NCI-H82 (cell line): ENCODE measurements around the gene IGFBP6.
A peak's percentile ranks its signal among the peaks of the same experiment; 100 is the strongest.
"Not testable (repeated sequence)": the region's sequence is repeated elsewhere in the genome, so short reads cannot be mapped to it uniquely, and the experiment has no call there.

ENCODE experiments used
- DNase-seq: peaks from one replicate; lab custom pipeline; 2025; lab: John Stamatoyannopoulos, UW

The IGFBP6 gene

GRCh38 chr12:53096759-53097158 lies 708 bp upstream of the IGFBP6 start:
- no peak for DNase-seq

GRCh38 chr12:53097207-53097563 lies 282 bp upstream of the IGFBP6 start:
- DNase-seq, result peak; percentile 48

GRCh38 chr12:53098354-53098981 lies 1.0 kb downstream of the IGFBP6 start:
- DNase-seq, result no peak

DNA sequence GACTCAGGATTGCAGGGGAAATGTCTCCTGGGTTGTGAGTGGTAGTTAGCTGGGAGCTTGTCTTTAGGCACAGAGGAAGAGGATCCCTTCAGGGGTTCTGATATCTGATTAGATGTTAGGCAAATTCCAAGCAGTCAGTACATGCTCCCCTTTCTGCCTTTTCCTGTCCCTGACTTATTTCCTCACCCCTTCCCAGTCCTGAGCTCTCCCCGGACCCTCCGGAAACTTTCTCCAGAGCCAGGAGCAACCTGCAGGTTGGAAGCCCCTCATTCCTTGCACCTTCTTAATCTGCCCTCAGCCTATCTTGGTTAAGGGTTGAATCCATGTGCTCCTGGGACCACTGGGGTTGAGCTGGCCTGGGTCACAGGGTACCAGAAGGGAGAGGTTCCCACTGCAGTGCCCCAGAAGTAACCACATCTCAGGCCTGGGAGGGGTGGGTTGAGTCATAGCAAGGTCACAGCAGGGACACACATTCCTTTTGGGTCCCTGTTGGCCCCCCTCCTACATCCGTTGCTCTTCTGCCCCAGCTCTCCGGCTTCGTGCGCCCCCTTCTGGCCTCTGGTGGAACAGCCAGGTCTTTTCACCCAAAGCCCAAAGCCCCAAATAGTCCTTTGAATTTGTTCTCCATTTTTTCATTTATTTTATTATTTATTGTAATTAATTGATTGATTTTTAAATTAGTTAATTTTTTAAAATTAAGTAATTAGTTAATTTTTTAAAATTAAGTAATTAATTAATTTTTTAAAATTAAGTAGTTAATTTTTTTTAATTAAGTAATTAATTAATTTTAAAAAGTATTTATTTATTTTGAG lies 1.8 kb downstream of the IGFBP6 start:
- DNase-seq, result peak; percentile 85

- no peak for DNase-seq
Measured at GRCh38 chr12:53100466-53101151, 3.1 kb downstream of the IGFBP6 start.

DNA sequence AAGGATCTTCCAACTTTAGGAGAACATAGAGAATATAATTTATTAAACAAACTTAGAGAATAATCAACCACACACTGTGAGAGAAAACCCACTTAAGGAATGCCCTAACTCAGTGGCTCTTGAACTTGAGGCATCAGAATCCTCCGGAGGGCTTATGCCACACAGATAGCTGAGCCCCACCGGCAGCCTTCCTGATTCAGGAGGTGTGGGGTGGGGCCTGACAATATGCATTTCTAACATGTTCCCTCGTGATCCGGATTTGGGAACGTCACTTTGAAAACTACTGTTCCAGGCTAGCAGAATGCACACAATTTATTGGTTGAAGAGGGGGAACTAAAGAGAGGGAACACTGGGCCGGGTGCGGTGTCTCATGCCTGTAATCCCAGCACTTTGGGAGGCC lies 3.8 kb downstream of the IGFBP6 start:
- DNase-seq, result no peak

GRCh38 chr12:53101931-53102781 lies 4.7 kb downstream of the IGFBP6 start:
- DNase-seq, result peak; percentile 62

DNA sequence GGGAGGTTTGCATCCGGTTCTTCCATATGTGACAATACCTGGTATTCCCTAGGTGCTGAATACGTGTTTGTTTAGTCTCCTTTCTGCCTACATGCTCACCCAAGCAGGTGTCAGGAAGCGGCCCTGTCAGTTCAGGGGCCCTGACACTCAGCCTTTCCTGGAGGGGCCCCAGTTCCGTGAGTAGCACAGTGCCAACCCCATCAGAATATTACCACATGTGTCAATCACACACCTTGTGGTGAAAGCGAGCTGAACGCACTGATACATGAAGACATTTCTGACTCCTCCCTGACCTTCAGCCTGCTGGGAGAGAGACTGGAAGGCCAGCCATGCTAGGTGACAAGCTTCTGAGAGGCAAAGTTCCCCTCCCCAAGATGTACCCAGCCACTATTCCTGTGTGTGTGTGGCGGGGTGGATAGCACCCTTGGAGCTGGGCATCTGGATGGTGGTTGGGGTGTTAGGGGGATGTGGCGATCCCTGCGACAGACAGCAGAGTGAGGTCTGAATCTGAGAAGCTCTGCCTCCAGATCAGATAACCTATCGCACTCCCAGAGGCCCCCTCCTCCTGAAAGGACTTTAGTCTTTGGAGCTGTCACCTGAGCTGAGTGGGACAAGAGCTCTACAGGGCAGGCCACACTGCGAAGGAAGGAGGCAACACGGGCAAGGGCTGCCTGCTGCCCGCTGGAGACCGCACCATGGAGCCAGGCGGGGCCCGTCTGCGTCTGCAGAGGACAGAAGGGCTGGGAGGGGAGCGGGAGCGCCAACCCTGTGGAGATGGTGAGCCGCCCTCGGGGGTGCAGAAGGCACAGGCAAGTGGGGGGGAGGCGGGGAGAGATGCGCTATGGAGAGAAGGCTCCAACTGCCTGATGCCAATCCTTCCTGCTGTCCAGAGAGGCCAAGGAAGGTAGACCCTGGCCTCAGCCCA lies 5.7 kb downstream of the IGFBP6 start, which contains the start of gene SOAT2:
TSS of gene SOAT2 (plus strand) at position 604 of the 925 bp plus-strand sequence. CDS start at position 696, 92 bp downstream.
- DNase-seq, result no peak

- DNase-seq, result no peak
Measured at GRCh38 chr12:53103860-53104305, 6.4 kb downstream of the IGFBP6 start.

GRCh38 chr12:53105256-53105655 lies 7.8 kb downstream of the IGFBP6 start:
- no peak for DNase-seq

GRCh38 chr12:53105712-53106439 lies 8.4 kb downstream of the IGFBP6 start:
- DNase-seq, result no peak

GRCh38 chr12:53107122-53107521 lies 9.7 kb downstream of the IGFBP6 start:
- DNase-seq, result no peak

DNA sequence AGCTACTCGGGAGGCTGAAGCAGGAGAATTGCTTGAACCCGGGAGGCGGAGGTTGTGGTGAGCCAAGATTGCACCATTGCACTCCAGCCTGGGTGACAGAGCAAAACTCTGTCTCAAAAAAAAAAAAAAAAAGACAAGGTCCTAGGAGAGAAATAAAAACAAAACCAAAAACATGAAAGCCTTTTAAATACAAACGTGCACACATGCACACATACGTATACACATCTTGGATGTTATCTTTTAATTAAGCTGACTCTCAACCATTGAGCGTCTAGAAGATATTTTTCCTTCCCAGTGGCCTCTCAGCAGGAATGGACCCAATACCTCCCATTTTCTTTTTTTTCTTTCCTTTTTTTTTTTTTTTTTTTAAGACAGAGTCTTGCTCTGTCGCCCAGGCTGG lies 15.0 kb downstream of the IGFBP6 start:
- DNase-seq, result not testable (repeated sequence)

- DNase-seq, result no peak
Measured at GRCh38 chr12:53113136-53113705, 15.8 kb downstream of the IGFBP6 start.

DNA sequence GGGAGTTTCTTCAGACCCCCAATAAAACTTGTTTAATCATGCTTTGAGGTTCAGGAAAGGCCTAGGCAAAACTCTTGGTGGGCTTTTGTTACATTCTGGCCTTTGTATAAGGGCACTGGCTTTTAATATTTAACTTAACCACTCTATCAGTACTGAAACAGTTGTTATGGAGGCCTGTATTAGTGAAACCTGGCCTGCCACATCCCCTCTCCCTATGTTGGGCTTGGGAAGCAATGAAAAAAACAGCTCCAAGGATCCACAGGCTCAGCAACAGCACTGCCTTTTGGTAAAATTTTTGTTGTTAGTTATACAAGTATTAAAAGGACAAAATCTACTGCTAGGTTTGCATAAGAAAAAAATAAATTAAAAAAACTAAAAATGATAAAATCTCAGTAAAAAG lies 16.5 kb downstream of the IGFBP6 start:
- no peak for DNase-seq

- no peak for DNase-seq
Measured at GRCh38 chr12:53115112-53115890, 17.8 kb downstream of the IGFBP6 start.

GRCh38 chr12:53115891-53116648 lies 18.6 kb downstream of the IGFBP6 start:
- DNase-seq, result no peak

- no peak for DNase-seq
Measured at GRCh38 chr12:53118751-53119300, 21.4 kb downstream of the IGFBP6 start.
